SU-DHL-6 (cell line): ENCODE results near the gene RAB6B.

Experiments used
- H2AFZ ChIP-seq: fragments of 200-600 bp; sonication (generic); 2 replicates; pipeline ENCODE4 v1.6.1; 2014; ENCODE audit warnings: low read depth, mild to moderate bottlenecking, moderate library complexity, mixed read lengths, antibody characterized with exemption, low read length; ENCODE audit not compliant: severe bottlenecking
- H3F3A ChIP-seq: fragments of 200-600 bp; shearing (Covaris generic); 2 replicates; pipeline ENCODE4 v1.6.0; 2016; ENCODE audit warnings: antibody characterized with exemption, mild to moderate bottlenecking; ENCODE audit not compliant: insufficient read depth
- H3K27ac ChIP-seq: fragments of 200-600 bp; sonication (generic); 2 replicates; pipeline ENCODE4 v1.5.1; 2016; ENCODE audit warnings: low read depth, mild to moderate bottlenecking, low read length, moderate library complexity, mixed read lengths
- H3K27me3 ChIP-seq: fragments of 200-600 bp; sonication (generic), shearing (Covaris generic); 2 replicates; pipeline ENCODE4 v1.6.0; 2014; ENCODE audit warnings: mild to moderate bottlenecking, low read length
- H3K36me3 ChIP-seq: fragments of 200-600 bp; sonication (generic); 2 replicates; pipeline ENCODE4 v1.6.1; 2014; ENCODE audit warnings: mild to moderate bottlenecking, low read length, mixed read lengths
- H3K4me2 ChIP-seq: fragments of 300-600, 200-600 bp; shearing (Covaris generic), sonication (generic); 2 replicates; pipeline ENCODE4 v1.6.0; 2014; ENCODE audit warnings: low read length, low read depth, mild to moderate bottlenecking; ENCODE audit not compliant: poor library complexity, severe bottlenecking
- H3K4me3 ChIP-seq: fragments of 200-600 bp; sonication (generic); 2 replicates; pipeline ENCODE4 v1.5.1; 2014; ENCODE audit warnings: antibody characterized with exemption, low read length, mild to moderate bottlenecking, mixed read lengths; ENCODE audit not compliant: insufficient read depth, poor library complexity, severe bottlenecking
- H3K79me2 ChIP-seq: fragments of 200-600 bp; sonication (generic); 2 replicates; pipeline ENCODE4 v1.6.1; 2014; ENCODE audit warnings: mild to moderate bottlenecking, low read length, moderate library complexity; ENCODE audit not compliant: insufficient read depth
- H3K9ac ChIP-seq: fragments of 200-600 bp; sonication (generic); 2 replicates; pipeline ENCODE4 v1.7.0; 2014; ENCODE audit warnings: mild to moderate bottlenecking, low read length
- H3K9me2 ChIP-seq: fragments of 200-600 bp; sonication (generic); replicated peaks from 2 replicates; pipeline ENCODE4 v1.6.1; 2014; ENCODE audit warnings: low read length; ENCODE audit not compliant: insufficient read depth
- H3K9me3 ChIP-seq: fragments of 200-600 bp; sonication (generic); 2 replicates; pipeline ENCODE4 v1.6.1; 2014; ENCODE audit warnings: low read length, mixed read lengths; ENCODE audit not compliant: insufficient read depth
- H4K20me1 ChIP-seq: fragments of 200-600 bp; sonication (generic); 2 replicates; pipeline ENCODE4 v1.6.1; 2014; ENCODE audit warnings: low read depth, mild to moderate bottlenecking, antibody characterized with exemption, low read length, moderate library complexity, mixed read lengths
- EZH2phosphoT487 ChIP-seq: fragments of 200-600 bp; sonication (generic), shearing (Covaris generic); conservative IDR thresholded peaks from 2 replicates; pipeline ENCODE4 v1.6.1; 2018; ENCODE audit warnings: mild to moderate bottlenecking, antibody characterized with exemption, low read length, moderate library complexity, mixed read lengths
- TF ChIP-seq, protein P1 (sequence below): fragments of 200-600 bp; sonication (generic); IDR thresholded peaks from one replicate; pipeline ENCODE4 v1.5.1; 2017; ENCODE audit warnings: antibody characterized with exemption, mild to moderate bottlenecking, low read length, moderate library complexity; ENCODE audit not compliant: insufficient read depth, poor library complexity, severe bottlenecking

RAB6B gene

GRCh38 chr3:133887803-133888703 lies 7.6 kb downstream of the RAB6B start:
- no peaks in the 10 kb centered on the region for H3K9me2 ChIP-seq
- no peak overlapping the region for H3K9ac ChIP-seq
- H2AFZ ChIP-seq, result no peak overlapping the region
- H3K4me3 ChIP-seq, result no peak overlapping the region
- H3K4me2 ChIP-seq, result no peak overlapping the region
- no peak overlapping the region for H3K27ac ChIP-seq
- H3F3A ChIP-seq, result no peaks in the 10 kb centered on the region
- no peaks in the 10 kb centered on the region for H3K79me2 ChIP-seq
- no peaks in the 10 kb centered on the region for H3K36me3 ChIP-seq
- H3K27me3 ChIP-seq, result no peaks in the 10 kb centered on the region
- H4K20me1 ChIP-seq, result no peaks in the 10 kb centered on the region
- H3K9me3 ChIP-seq, result no peaks in the 10 kb centered on the region
- no peak for TF ChIP-seq EZH2phosphoT487
- TF ChIP-seq, protein P1, sequence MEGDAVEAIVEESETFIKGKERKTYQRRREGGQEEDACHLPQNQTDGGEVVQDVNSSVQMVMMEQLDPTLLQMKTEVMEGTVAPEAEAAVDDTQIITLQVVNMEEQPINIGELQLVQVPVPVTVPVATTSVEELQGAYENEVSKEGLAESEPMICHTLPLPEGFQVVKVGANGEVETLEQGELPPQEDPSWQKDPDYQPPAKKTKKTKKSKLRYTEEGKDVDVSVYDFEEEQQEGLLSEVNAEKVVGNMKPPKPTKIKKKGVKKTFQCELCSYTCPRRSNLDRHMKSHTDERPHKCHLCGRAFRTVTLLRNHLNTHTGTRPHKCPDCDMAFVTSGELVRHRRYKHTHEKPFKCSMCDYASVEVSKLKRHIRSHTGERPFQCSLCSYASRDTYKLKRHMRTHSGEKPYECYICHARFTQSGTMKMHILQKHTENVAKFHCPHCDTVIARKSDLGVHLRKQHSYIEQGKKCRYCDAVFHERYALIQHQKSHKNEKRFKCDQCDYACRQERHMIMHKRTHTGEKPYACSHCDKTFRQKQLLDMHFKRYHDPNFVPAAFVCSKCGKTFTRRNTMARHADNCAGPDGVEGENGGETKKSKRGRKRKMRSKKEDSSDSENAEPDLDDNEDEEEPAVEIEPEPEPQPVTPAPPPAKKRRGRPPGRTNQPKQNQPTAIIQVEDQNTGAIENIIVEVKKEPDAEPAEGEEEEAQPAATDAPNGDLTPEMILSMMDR, result no peak

- Histone ChIP-seq H3K79me2 (no peaks in the 10 kb centered on the region), H3K27ac (no peak overlapping the region), H2AFZ (no peak overlapping the region), H3K9me2 (no peaks in the 10 kb centered on the region), H3F3A (no peaks in the 10 kb centered on the region), H3K4me2 (no peak overlapping the region), H4K20me1 (no peaks in the 10 kb centered on the region), H3K9me3 (no peaks in the 10 kb centered on the region), H3K36me3 (no peaks in the 10 kb centered on the region), H3K4me3 (no peak overlapping the region), H3K27me3 (no peaks in the 10 kb centered on the region), H3K9ac (no peak overlapping the region)
- TF ChIP-seq, protein P1, result no peak
- no peak for TF ChIP-seq EZH2phosphoT487
Measured at GRCh38 chr3:133887074-133887802, 8.4 kb downstream of the RAB6B start.

DNA sequence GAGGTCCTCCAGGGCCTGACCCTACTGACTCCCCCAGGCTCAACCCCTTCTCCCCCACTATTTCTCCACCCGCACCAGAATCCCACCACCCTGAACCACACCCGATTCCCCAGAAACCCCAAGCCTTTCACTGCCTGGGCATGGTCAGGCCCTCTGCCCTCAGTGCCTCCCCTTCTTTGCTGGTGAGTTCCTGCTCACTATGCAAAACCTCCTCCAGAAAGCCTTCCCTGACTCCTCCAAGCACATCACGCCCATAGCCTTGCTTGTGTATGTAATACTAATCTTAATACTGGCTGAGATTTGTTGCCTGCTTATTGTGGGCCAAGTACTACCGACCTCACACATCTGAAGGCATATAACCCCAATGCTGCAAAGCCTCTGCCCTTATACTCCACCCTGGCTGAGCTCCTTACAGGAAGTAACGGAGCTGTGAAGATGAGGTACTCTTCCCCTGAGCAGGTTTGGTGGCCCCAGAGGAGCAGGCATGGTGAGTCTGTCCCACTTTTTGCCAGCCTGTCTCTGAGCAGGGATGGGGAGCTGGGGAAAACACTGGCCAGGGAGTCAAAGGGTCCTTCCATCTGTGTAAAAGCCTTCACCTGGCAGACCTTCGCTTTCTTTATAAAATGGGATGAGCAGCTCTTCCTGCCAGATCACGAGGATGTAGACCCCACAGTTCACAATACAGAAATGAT lies 9.5 kb downstream of the RAB6B start:
- Histone ChIP-seq H2AFZ (no peak overlapping the region), H3F3A (no peaks in the 10 kb centered on the region), H3K9me2 (no peaks in the 10 kb centered on the region), H3K4me2 (no peak overlapping the region), H3K27ac (no peak overlapping the region), H3K9ac (no peak overlapping the region), H4K20me1 (no peaks in the 10 kb centered on the region), H3K4me3 (no peak overlapping the region), H3K36me3 (no peaks in the 10 kb centered on the region), H3K27me3 (no peaks in the 10 kb centered on the region), H3K9me3 (no peaks in the 10 kb centered on the region), H3K79me2 (no peaks in the 10 kb centered on the region)
- TF ChIP-seq, protein P1, result no peak
- TF ChIP-seq EZH2phosphoT487, result no peak
